B cell (primary cell): ENCODE results near the gene N4BP3. TPM values are rescaled to one million over a fixed set of nuclear protein-coding genes. Genes with fewer than 3 reads are reported as not detected.
A peak's percentile ranks its signal among the peaks of the same experiment; 100 is the strongest.

Source experiments
- ATAC-seq: fragments of 200-7000 bp; cut with Tn5 transposase; one replicate; pipeline ENCODE4 v1.10.0; 2021; ENCODE audit warnings: low read depth, mild to moderate bottlenecking, moderate number of reproducible peaks, moderate library complexity
- CTCF ChIA-PET: fragments of 350-600 bp; sonication (Branson Sonifier 250); formaldehyde crosslinking; loops from one replicate; lab custom pipeline; 2021; ENCODE audit warnings: antibody characterized with exemption, inconsistent platforms; lab: Charles Lee
- POLR2A ChIA-PET: fragments of 350-600 bp; sonication (Branson Sonifier 250); formaldehyde crosslinking; loops from one replicate; lab custom pipeline; 2021; ENCODE audit warnings: antibody characterized with exemption; lab: Charles Lee
- DNase-seq: peaks from one replicate; pipeline ENCODE4 v3.0.0; 2013
- H2AFZ ChIP-seq: 2 replicates; pipeline ENCODE4 v1.6.1; 2012; ENCODE audit warnings: mild to moderate bottlenecking, low read depth, low read length; ENCODE audit not compliant: insufficient read depth, poor library complexity, severe bottlenecking
- H3K27ac ChIP-seq, 2 donors: 1 replicate in 1 of 2; 2 replicates in 1 of 2; pipeline ENCODE4 v1.5.1; 2012 to 2013; ENCODE audit warnings: low read length in 2 of 2, mild to moderate bottlenecking in 2 of 2, moderate library complexity in 1 of 2
- H3K27me3 ChIP-seq, 4 experiments: fragments of 200-600 bp in 1 of 4; sonication (generic) in 1 of 4; replicated peaks in 1 of 4; 1 replicate in 2 of 4; 2 replicates in 2 of 4; pipeline versions ENCODE4 v1.6.1 to v1.7.0; 2013 to 2016; ENCODE audit warnings: low read length in 3 of 4, mild to moderate bottlenecking in 2 of 4, mixed read lengths in 1 of 4, moderate library complexity in 1 of 4; ENCODE audit not compliant: insufficient read depth in 4 of 4, control insufficient read depth in 3 of 4; ENCODE audit errors: control extremely low read depth in 1 of 4
- H3K36me3 ChIP-seq, 2 experiments: replicated peaks in 1 of 2; 1 replicate in 1 of 2; 2 replicates in 1 of 2; pipeline versions ENCODE4 v1.6.1 to v1.7.1; 2013; ENCODE audit warnings: low read length in 1 of 2; ENCODE audit not compliant: insufficient read depth in 2 of 2, control insufficient read depth in 1 of 2; ENCODE audit errors: control extremely low read depth in 1 of 2, extremely low read depth in 1 of 2
- H3K4me1 ChIP-seq, 2 donors: fragments of 200-600 bp in 1 of 2; sonication (generic) in 1 of 2; 1 replicate in 1 of 2; 2 replicates in 1 of 2; pipeline versions ENCODE4 v1.5.1 to v1.6.1; 2013 to 2017; ENCODE audit warnings: low read length in 2 of 2; ENCODE audit not compliant: control insufficient read depth in 2 of 2, insufficient read depth in 2 of 2
- H3K4me2 ChIP-seq: replicated peaks from 2 replicates; pipeline ENCODE3; 2012; ENCODE audit warnings: mild to moderate bottlenecking, low read depth, low read length; ENCODE audit not compliant: poor library complexity, severe bottlenecking
- H3K4me3 ChIP-seq, 5 experiments: fragments of 200-600 bp in 1 of 5; sonication (generic) in 1 of 5; 1 replicate in 3 of 5; 2 replicates in 2 of 5; pipeline versions ENCODE4 v1.5.1 to v1.7.0; 2011 to 2016; ENCODE audit warnings: low read length in 4 of 5, mild to moderate bottlenecking in 4 of 5, low read depth in 2 of 5, control low read depth in 1 of 5, moderate library complexity in 1 of 5; ENCODE audit not compliant: insufficient read depth in 1 of 5; ENCODE audit errors: control extremely low read depth in 1 of 5, extremely low read depth in 1 of 5
- H3K79me2 ChIP-seq: fragments of 200-600 bp; sonication (generic); one replicate; pipeline ENCODE4 v1.6.0; 2016; ENCODE audit warnings: low read length; ENCODE audit not compliant: control insufficient read depth, insufficient read depth
- H3K9ac ChIP-seq: fragments of 200-600 bp; sonication (generic); 2 replicates; pipeline ENCODE4 v1.6.1; 2017; ENCODE audit warnings: mild to moderate bottlenecking, low read length, moderate library complexity
- H3K9me3 ChIP-seq, 3 donors: one replicate each; pipeline versions ENCODE4 v1.6.1 to v1.7.1; 2013; ENCODE audit warnings: low read length in 2 of 3; ENCODE audit not compliant: control insufficient read depth in 2 of 3, insufficient read depth in 1 of 3; ENCODE audit errors: control extremely low read depth in 1 of 3
- H4K20me1 ChIP-seq: 2 replicates; pipeline ENCODE4 v1.6.0; 2012; ENCODE audit warnings: mild to moderate bottlenecking, low read length; ENCODE audit not compliant: insufficient read depth, control insufficient read depth, poor library complexity, severe bottlenecking
- H3K27ac Mint-ChIP-seq: one replicate; pipeline ENCODE4 v1.8.0; 2021; ENCODE audit warnings: mixed read lengths
- H3K27me3 Mint-ChIP-seq: one replicate; pipeline ENCODE4 v1.8.0; 2021; ENCODE audit warnings: mixed read lengths
- H3K4me1 Mint-ChIP-seq: one replicate; pipeline ENCODE4 v1.8.0; 2021; ENCODE audit warnings: mixed read lengths
- H3K4me3 Mint-ChIP-seq: one replicate; pipeline ENCODE4 v1.8.0; 2021; ENCODE audit warnings: mixed read lengths
- H3K9me3 Mint-ChIP-seq: one replicate; pipeline ENCODE4 v1.8.0; 2022; ENCODE audit warnings: mixed read lengths; ENCODE audit not compliant: insufficient read depth
- EZH2 ChIP-seq: IDR thresholded peaks from 2 replicates; pipeline ENCODE4 v1.6.1; 2012; ENCODE audit warnings: borderline replicate concordance, low read depth, mild to moderate bottlenecking, moderate library complexity, low read length; ENCODE audit not compliant: insufficient read depth, poor library complexity, severe bottlenecking
- WGBS: methylation state at CpG from one replicate; pipeline ENCODE4 v1.1.5; 2013; ENCODE audit warnings: missing lambda C conversion rate; ENCODE audit not compliant: insufficient coverage; 5-methylcytosine and 5-hydroxymethylcytosine counted together
- intact Hi-C: fragments of 100-400 bp; cut with micrococcal nuclease; formaldehyde crosslinking; loops from one replicate; pipeline ENCODE4 v1.10.0; 2022
- polyA minus RNA-seq: library from RNA; depleted of rRNA, polyadenylated mRNA; stranded (reverse); fragments of >200 nt; gene quantifications from 2 replicates; pipeline ENCODE4 v1.2.3, GENCODE V29; 2012
- polyA plus RNA-seq: library from polyadenylated mRNA; depleted of rRNA; stranded (reverse); fragments of >200 nt; gene quantifications from 2 replicates; pipeline ENCODE4 v1.2.3, GENCODE V29; 2012
- total RNA-seq, 2 donors: library from RNA; stranded (reverse); fragments of 120-200 nt in 1 of 2; gene quantifications; 1 replicate in 1 of 2; 2 replicates in 1 of 2; pipeline versions ENCODE4 v1.2.3 to v1.2.4, GENCODE V29; 2013 to 2022
- TF ChIP-seq, protein P1 (sequence below): fragments of 200-600 bp; IDR thresholded peaks from one replicate; pipeline ENCODE4 v1.8.0; 2022; ENCODE audit warnings: antibody characterized with exemption, mild to moderate bottlenecking

Gene N4BP3, protein sequence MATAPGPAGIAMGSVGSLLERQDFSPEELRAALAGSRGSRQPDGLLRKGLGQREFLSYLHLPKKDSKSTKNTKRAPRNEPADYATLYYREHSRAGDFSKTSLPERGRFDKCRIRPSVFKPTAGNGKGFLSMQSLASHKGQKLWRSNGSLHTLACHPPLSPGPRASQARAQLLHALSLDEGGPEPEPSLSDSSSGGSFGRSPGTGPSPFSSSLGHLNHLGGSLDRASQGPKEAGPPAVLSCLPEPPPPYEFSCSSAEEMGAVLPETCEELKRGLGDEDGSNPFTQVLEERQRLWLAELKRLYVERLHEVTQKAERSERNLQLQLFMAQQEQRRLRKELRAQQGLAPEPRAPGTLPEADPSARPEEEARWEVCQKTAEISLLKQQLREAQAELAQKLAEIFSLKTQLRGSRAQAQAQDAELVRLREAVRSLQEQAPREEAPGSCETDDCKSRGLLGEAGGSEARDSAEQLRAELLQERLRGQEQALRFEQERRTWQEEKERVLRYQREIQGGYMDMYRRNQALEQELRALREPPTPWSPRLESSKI
- total RNA-seq: 47.2 and 48.7 TPM in 2 replicates
- total RNA-seq (2013): 11.6 TPM
- 13.3 and 18.3 TPM in 2 replicates for polyA plus RNA-seq
- polyA minus RNA-seq: 23.7 and 28.7 TPM in 2 replicates

DNA sequence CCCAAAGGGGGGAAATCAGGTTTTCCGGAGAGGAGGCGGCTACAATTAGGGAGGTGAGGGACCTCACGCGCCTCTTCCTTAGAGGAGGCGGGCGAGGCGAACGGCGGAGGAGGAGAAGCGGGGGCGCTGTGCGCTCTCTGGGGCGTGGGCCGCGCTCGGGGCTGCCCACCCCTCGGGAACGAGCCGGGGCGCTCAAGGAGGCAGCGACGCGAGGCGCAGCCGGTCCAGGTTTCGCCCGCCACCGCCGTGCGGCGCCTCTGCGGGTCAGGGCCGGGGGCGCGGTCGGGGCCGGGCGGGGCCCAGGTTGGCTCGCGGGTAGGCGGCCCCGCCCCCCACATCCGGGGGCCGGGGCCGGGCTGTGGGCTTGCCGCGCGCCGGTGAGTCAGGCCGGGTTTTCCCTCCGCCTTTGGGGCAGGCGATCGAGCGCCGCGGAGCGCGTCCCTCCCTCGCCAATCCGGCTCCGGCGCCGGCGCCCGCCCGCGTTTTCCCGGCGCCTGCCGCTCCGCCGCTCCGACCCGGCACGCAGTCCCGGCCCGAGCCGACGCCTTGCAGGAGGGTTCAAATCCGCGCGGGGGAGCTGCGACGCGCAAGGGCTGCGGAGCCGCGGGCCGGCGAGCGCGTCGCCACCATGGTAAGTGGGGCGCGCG, at the start of gene N4BP3:
Gene N4BP3 (plus strand): TSS at position 392 of the 647 bp plus-strand sequence. CDS start 6,052 bp downstream, outside the sequence.
- DNase-seq: peak; percentile 91
- H3K27me3 Mint-ChIP-seq: no peaks in the 10 kb centered on the region
- no peak for TF ChIP-seq EZH2
- TF ChIP-seq, protein P1, sequence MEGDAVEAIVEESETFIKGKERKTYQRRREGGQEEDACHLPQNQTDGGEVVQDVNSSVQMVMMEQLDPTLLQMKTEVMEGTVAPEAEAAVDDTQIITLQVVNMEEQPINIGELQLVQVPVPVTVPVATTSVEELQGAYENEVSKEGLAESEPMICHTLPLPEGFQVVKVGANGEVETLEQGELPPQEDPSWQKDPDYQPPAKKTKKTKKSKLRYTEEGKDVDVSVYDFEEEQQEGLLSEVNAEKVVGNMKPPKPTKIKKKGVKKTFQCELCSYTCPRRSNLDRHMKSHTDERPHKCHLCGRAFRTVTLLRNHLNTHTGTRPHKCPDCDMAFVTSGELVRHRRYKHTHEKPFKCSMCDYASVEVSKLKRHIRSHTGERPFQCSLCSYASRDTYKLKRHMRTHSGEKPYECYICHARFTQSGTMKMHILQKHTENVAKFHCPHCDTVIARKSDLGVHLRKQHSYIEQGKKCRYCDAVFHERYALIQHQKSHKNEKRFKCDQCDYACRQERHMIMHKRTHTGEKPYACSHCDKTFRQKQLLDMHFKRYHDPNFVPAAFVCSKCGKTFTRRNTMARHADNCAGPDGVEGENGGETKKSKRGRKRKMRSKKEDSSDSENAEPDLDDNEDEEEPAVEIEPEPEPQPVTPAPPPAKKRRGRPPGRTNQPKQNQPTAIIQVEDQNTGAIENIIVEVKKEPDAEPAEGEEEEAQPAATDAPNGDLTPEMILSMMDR: peak; percentile 25
- H3K9me3 Mint-ChIP-seq: no peaks in the 10 kb centered on the region
- Histone ChIP-seq H3K27ac (peak within 1 kb of the TSS; percentile 86 to 89), H3K79me2 (no peaks in the 10 kb centered on the region), H3K4me3 (peak within 1 kb of the TSS; percentile 26 to 85 (median 74)), H3K9ac (peak within 1 kb of the TSS; percentile 73), H3K9me3 (no peaks in the 10 kb centered on the region), H4K20me1 (peaks cover 30% of the 10 kb centered on the region), H3K36me3 (no peaks in the 10 kb centered on the region), H3K4me1 (peaks cover 55 to 62% of the 10 kb centered on the region in 2 donors), H2AFZ (peak within 1 kb of the TSS; percentile 67), H3K27me3 (no peaks in the 10 kb centered on the region), H3K4me2 (peak within 1 kb of the TSS; percentile 95)
- ATAC-seq: peak; percentile 63
- ChIA-PET CTCF (interaction anchor here (0.8 to 8.6 kb wide), 4 partner anchors 24 to 709 kb away, joined by 3 to 92 read pairs (median 4); no protein-coding TSS in a partner anchor), POLR2A (interaction anchor here (0.5 to 0.6 kb wide), 2 partner anchors 25 to 46 kb away, joined by 3 read pairs; no protein-coding TSS in a partner anchor)
- H3K27ac Mint-ChIP-seq: peak within 1 kb of the TSS; percentile 93
- peak within 1 kb of the TSS; percentile 94 for H3K4me3 Mint-ChIP-seq
- intact Hi-C loops: loop anchor here (1.0 to 10.0 kb wide), 3 partner anchors 37 to 798 kb away; partner anchors contain the start of gene MXD3
- under 1% methylated on average over 96 of the region's 96 CpGs for WGBS
- peaks cover 66% of the 10 kb centered on the region for H3K4me1 Mint-ChIP-seq
